Measurements from ENCODE around the gene WBP2.

WBP2 gene

GRCh38 chr17:75834928-75835653 is 20.0 kb downstream of the WBP2 start:
- Histone ChIP-seq H3K9me2 (replicated peaks; ENCODE audit: insufficient read depth, low read length) (no peaks in the 10 kb centered on the region), H3K4me3 (ENCODE audit: low read length) (no peak overlapping the region), H3K79me2 (ENCODE audit: low read length) (no peaks in the 10 kb centered on the region), H3K9me3 (replicated peaks; ENCODE audit: insufficient read depth, low read length) (no peaks in the 10 kb centered on the region), H3K36me3 (replicated peaks; ENCODE audit: insufficient read depth, low read length) (no peaks in the 10 kb centered on the region), H3K9ac (ENCODE audit: low read length) (no peak overlapping the region), H3K27me3 (replicated peaks; ENCODE audit: insufficient read depth, low read length) (no peaks in the 10 kb centered on the region), H4K20me1 (ENCODE audit: insufficient read depth, low read length) (no peaks in the 10 kb centered on the region), H3K27ac (ENCODE audit: low read length) (no peak overlapping the region), H3K4me1 (ENCODE audit: low read length) (no peaks in the 10 kb centered on the region), H3K4me2 (ENCODE audit: low read depth, low read length) (no peak overlapping the region), H2AFZ (ENCODE audit: low read length) (no peak overlapping the region), H3F3A (ENCODE audit: insufficient read depth, low read length) (no peaks in the 10 kb centered on the region)
- TF ChIP-seq EZH2phosphoT487 (IDR thresholded peaks at IDR 0.05; ENCODE audit: low read length) (no peak), EZH2 (optimal IDR thresholded peaks at IDR 0.05; ENCODE audit: low read depth, low read length) (no peak), CTCF (IDR thresholded peaks at IDR 0.05; ENCODE audit: low read length) (no peak)
- DNase-seq, result no peak

GRCh38 chr17:75834279-75834920 is 20.7 kb downstream of the WBP2 start:
- Histone ChIP-seq H3K4me3 (ENCODE audit: low read length) (no peak overlapping the region), H3K36me3 (replicated peaks; ENCODE audit: insufficient read depth, low read length) (no peaks in the 10 kb centered on the region), H3K9ac (ENCODE audit: low read length) (no peak overlapping the region), H2AFZ (ENCODE audit: low read length) (no peak overlapping the region), H3K9me2 (replicated peaks; ENCODE audit: insufficient read depth, low read length) (no peaks in the 10 kb centered on the region), H3K4me1 (ENCODE audit: low read length) (no peaks in the 10 kb centered on the region), H3K79me2 (ENCODE audit: low read length) (no peaks in the 10 kb centered on the region), H3K4me2 (ENCODE audit: low read depth, low read length) (no peak overlapping the region), H3K9me3 (replicated peaks; ENCODE audit: insufficient read depth, low read length) (no peaks in the 10 kb centered on the region), H3K27ac (ENCODE audit: low read length) (no peak overlapping the region), H3K27me3 (replicated peaks; ENCODE audit: insufficient read depth, low read length) (no peaks in the 10 kb centered on the region), H4K20me1 (ENCODE audit: insufficient read depth, low read length) (no peaks in the 10 kb centered on the region), H3F3A (ENCODE audit: insufficient read depth, low read length) (no peaks in the 10 kb centered on the region)
- TF ChIP-seq EZH2phosphoT487 (IDR thresholded peaks at IDR 0.05; ENCODE audit: low read length), result no peak
- TF ChIP-seq CTCF (IDR thresholded peaks at IDR 0.05; ENCODE audit: low read length), result no peak
- TF ChIP-seq EZH2 (optimal IDR thresholded peaks at IDR 0.05; ENCODE audit: low read depth, low read length), result no peak
- DNase-seq, result no peak

DNA sequence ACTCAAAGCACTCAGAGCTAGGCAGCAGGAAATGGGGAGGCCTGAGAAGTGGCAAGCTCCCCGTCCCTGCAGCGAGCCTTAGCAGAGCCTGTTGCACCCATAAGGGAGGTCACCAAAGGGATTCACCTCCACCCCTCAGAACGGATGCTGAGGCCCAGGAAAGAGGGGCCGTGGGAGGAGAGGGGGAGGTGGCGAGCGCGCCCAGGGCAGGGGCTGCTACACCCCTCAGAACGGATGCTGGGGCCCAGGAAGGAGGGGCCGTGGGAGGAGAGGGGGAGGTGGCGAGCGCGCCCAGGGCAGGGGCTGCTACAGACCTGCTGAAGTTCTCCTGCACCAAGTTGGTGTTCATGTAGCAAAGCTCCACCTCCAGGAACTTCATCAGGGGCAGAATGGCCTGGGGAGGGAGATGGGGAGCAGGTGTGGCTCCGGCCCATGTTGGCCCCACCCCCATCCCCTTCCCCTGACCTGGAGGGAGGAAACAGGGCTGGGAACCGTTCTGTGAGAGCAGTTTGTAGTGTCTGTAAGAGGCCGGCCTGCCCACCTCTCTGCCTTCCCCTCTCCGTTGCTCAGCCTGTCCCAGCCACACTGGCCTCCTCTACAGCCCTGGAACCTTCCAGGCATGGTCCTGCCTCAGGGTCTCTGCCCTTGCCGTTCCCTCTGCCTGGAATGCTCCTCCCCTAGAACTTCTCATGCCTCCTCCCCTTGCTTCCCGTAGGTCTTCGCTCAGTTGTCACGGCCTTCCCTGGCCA is 22.3 kb downstream of the WBP2 start:
- Histone ChIP-seq H3K27ac (ENCODE audit: low read length) (no peak overlapping the region), H3K9ac (ENCODE audit: low read length) (no peak overlapping the region)

More for the DNA sequence above, 22.3 kb downstream of the WBP2 start:
- Histone ChIP-seq H3K4me2 (ENCODE audit: low read depth, low read length) (no peak overlapping the region), H3K27me3 (replicated peaks; ENCODE audit: insufficient read depth, low read length) (no peaks in the 10 kb centered on the region), H3K9me2 (replicated peaks; ENCODE audit: insufficient read depth, low read length) (no peaks in the 10 kb centered on the region), H3K79me2 (ENCODE audit: low read length) (no peaks in the 10 kb centered on the region), H4K20me1 (ENCODE audit: insufficient read depth, low read length) (no peaks in the 10 kb centered on the region), H3K4me1 (ENCODE audit: low read length) (no peaks in the 10 kb centered on the region), H3K9me3 (replicated peaks; ENCODE audit: insufficient read depth, low read length) (no peaks in the 10 kb centered on the region), H3F3A (ENCODE audit: insufficient read depth, low read length) (no peaks in the 10 kb centered on the region), H3K4me3 (ENCODE audit: low read length) (no peak overlapping the region), H2AFZ (ENCODE audit: low read length) (no peak overlapping the region), H3K36me3 (replicated peaks; ENCODE audit: insufficient read depth, low read length) (no peaks in the 10 kb centered on the region)
- TF ChIP-seq EZH2phosphoT487 (IDR thresholded peaks at IDR 0.05; ENCODE audit: low read length) (no peak), EZH2 (optimal IDR thresholded peaks at IDR 0.05; ENCODE audit: low read depth, low read length) (no peak), CTCF (IDR thresholded peaks at IDR 0.05; ENCODE audit: low read length) (no peak)
- DNase-seq, result no peak

Data from MM.1S (cell line).